H1 (cell line): Measurements from ENCODE around the gene HMGN3. TPM values are rescaled to one million over a fixed set of nuclear protein-coding genes. Genes with fewer than 3 reads are reported as not detected.

Experiments
- BRCA1 ChIP-seq: IDR thresholded peaks from 2 replicates; pipeline ENCODE4 v1.6.1; 2012; ENCODE audit warnings: low read depth, low read length, improper control_type of control experiment
- CHD1 ChIP-seq: IDR thresholded peaks from 2 replicates; pipeline ENCODE4 v1.6.1; 2012; ENCODE audit warnings: low read depth, low read length, improper control_type of control experiment
- POLR2AphosphoS5 ChIP-seq: IDR thresholded peaks from 2 replicates; pipeline ENCODE4 v1.6.1; 2011; ENCODE audit warnings: low read depth, low read length
- SP1 ChIP-seq: IDR thresholded peaks from 2 replicates; pipeline ENCODE4 v1.6.1; 2011; ENCODE audit warnings: low read depth, low read length
- ZNF274 ChIP-seq: IDR thresholded peaks from 2 replicates; pipeline ENCODE4 v1.7.0; 2012; ENCODE audit warnings: low read length, borderline replicate concordance; ENCODE audit errors: extremely low read depth
- polyA plus RNA-seq, 7 experiments: library from polyadenylated mRNA; depleted of rRNA in 3 of 7; stranded (reverse) in 5 of 7; unstranded in 2 of 7; fragments of >200 nt in 5 of 7; fragments of 200-250 nt in 2 of 7; gene quantifications; 1 replicate in 5 of 7; 2 replicates in 1 of 7; 4 replicates in 1 of 7; pipeline versions ENCODE4 v1.2.1 to v1.2.3, GENCODE V29; 2011 to 2013; ENCODE audit warnings: missing spikeins in 2 of 7, mixed read lengths in 2 of 7
- total RNA-seq: library from RNA; stranded (reverse); fragmentation: NEBNext Ultra II Directional; extraction: Animal tissue kit (Norgen Biotek cat#: 25700); gene quantifications from 2 replicates; pipeline ENCODE4 v1.2.1, GENCODE V29; 2021
- TF ChIP-seq, protein P1 (sequence below), 3 experiments: IDR thresholded peaks; 1 replicate in 2 of 3; 2 replicates in 1 of 3; pipeline versions ENCODE4 v1.5.1 to v1.6.1; 2011; ENCODE audit warnings: low read length in 3 of 3, mild to moderate bottlenecking in 3 of 3, inconsistent platforms in 2 of 3, low read depth in 1 of 3, moderate library complexity in 1 of 3; ENCODE audit not compliant: insufficient read depth in 1 of 3; ENCODE audit errors: control extremely low read depth in 1 of 3
- TF ChIP-seq, protein P2 (sequence below): IDR thresholded peaks from 2 replicates; pipeline ENCODE4 v1.6.1; 2012; ENCODE audit warnings: inconsistent platforms

The HMGN3 gene
- total and polyA plus RNA-seq, 2 of the 8 experiments (the other 6 are each of a cell fraction or from before 2014, with no cell fraction given): 84.4 to 167 TPM

DNA sequence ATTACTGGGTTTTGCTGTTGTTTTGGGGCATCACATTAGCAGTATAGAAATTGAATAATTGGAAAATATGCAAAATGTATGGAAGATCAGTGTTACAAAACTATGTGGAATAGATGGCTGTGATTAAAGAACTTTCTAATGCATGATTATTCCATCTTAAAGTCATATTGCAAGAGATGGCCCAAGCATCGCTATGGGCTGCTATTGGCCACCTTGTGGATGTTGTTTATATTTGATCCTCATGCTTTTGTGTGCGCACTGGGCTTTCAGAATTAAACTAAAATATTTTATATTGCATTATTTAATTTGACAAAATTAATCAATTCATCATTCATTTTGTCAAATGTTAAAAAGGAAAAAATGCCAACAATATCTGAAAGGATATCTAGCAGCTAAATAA is 16.1 kb upstream of the HMGN3 start (continued):
- TF ChIP-seq, protein P1, sequence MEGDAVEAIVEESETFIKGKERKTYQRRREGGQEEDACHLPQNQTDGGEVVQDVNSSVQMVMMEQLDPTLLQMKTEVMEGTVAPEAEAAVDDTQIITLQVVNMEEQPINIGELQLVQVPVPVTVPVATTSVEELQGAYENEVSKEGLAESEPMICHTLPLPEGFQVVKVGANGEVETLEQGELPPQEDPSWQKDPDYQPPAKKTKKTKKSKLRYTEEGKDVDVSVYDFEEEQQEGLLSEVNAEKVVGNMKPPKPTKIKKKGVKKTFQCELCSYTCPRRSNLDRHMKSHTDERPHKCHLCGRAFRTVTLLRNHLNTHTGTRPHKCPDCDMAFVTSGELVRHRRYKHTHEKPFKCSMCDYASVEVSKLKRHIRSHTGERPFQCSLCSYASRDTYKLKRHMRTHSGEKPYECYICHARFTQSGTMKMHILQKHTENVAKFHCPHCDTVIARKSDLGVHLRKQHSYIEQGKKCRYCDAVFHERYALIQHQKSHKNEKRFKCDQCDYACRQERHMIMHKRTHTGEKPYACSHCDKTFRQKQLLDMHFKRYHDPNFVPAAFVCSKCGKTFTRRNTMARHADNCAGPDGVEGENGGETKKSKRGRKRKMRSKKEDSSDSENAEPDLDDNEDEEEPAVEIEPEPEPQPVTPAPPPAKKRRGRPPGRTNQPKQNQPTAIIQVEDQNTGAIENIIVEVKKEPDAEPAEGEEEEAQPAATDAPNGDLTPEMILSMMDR (IDR thresholded peaks at IDR 0.05; ENCODE audit: control extremely low read depth in 1 of 3, insufficient read depth in 1 of 3, low read depth in 1 of 3, low read length in 3 of 3): no peak
- no peak for TF ChIP-seq ZNF274
- no peak for TF ChIP-seq SP1
- TF ChIP-seq, protein P2, sequence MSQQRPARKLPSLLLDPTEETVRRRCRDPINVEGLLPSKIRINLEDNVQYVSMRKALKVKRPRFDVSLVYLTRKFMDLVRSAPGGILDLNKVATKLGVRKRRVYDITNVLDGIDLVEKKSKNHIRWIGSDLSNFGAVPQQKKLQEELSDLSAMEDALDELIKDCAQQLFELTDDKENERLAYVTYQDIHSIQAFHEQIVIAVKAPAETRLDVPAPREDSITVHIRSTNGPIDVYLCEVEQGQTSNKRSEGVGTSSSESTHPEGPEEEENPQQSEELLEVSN: no peak
- no peak for TF ChIP-seq BRCA1
- no peak for TF ChIP-seq POLR2AphosphoS5
- no peak for TF ChIP-seq CHD1
